ENCODE results near the gene SUMO3.

GRCh38 chr21:44758781-44759627 lies 58.9 kb downstream of the SUMO3 start:
- TF ChIP-seq REST (IDR thresholded peaks at IDR 0.05; ENCODE audit: insufficient replicate concordance, low read depth) (no peak), POLR2AphosphoS5 (IDR thresholded peaks at IDR 0.05; ENCODE audit: low read depth) (no peak), CTCF (IDR thresholded peaks at IDR 0.05; ENCODE audit: insufficient read depth, low read length) (no peak), GABPA (IDR thresholded peaks at IDR 0.05; ENCODE audit: low read depth) (no peak), SPI1 (IDR thresholded peaks at IDR 0.05; ENCODE audit: borderline replicate concordance, low read depth) (no peak)

Data from HL-60 (cell line).